ENCODE data around the gene DTX3.

DNA sequence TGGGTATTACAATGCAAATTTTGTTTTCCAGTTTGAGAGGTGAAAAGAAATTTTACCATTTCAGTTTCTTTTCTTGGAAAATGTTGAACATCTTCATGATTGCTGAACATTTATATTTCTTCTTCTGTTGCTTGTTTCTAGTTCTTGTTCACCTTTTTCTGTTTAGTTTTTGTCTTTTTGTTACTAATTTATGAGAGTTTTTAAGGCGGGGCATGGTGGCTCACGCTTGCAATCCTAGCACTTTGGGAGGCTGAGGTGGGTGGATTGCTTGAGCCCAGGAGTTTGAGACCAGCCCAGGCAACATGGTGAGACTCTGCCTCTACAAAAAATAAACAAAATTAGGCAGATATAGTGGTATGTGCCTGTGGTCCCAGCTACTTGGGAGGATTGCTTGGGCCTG, 44.1 kb upstream of the DTX3 start:
- TF ChIP-seq, protein P1, sequence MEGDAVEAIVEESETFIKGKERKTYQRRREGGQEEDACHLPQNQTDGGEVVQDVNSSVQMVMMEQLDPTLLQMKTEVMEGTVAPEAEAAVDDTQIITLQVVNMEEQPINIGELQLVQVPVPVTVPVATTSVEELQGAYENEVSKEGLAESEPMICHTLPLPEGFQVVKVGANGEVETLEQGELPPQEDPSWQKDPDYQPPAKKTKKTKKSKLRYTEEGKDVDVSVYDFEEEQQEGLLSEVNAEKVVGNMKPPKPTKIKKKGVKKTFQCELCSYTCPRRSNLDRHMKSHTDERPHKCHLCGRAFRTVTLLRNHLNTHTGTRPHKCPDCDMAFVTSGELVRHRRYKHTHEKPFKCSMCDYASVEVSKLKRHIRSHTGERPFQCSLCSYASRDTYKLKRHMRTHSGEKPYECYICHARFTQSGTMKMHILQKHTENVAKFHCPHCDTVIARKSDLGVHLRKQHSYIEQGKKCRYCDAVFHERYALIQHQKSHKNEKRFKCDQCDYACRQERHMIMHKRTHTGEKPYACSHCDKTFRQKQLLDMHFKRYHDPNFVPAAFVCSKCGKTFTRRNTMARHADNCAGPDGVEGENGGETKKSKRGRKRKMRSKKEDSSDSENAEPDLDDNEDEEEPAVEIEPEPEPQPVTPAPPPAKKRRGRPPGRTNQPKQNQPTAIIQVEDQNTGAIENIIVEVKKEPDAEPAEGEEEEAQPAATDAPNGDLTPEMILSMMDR (IDR thresholded peaks at IDR 0.05), result no peak
- TF ChIP-seq JUN (CRISPR knock-in tag; IDR thresholded peaks at IDR 0.05), result no peak
- no peak for TF ChIP-seq IRF2 (CRISPR knock-in tag; IDR thresholded peaks at IDR 0.05; ENCODE audit: borderline replicate concordance, low read depth)
- TF ChIP-seq, protein P2, sequence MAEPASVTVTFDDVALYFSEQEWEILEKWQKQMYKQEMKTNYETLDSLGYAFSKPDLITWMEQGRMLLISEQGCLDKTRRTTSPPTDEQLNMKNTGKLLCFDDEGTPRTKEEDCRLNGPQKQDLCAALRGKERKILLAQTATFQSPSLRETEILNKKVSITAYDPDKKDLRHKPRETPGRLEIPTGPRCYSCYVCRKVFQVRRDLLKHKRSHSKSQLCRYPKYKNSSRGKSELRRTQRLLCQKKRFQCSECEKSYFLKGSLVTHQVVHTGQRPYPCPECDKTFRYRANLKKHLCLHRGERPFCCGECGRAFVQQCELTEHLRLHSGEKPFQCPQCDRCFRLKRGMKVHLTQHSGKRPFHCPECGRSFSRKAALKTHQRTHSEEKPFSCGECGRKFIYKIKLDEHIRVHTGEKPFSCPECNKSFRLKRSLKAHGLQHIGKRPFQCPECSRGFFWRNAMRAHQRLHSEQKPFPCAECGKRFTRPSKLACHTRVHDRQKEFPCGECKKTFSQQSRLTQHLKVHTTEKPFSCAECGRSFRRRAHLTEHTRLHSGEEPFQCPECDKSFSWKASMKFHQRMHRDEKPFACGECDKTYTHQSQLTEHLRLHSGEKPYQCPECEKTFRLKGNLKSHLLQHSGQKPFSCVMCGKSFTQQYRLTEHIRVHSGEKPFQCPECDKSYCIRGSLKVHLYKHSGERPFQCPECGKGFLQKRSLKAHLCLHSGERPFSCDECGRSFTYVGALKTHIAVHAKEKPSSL (CRISPR knock-in tag; conservative IDR thresholded peaks at IDR 0.05), result no peak
- no peak for TF ChIP-seq ZNF232 (CRISPR knock-in tag; IDR thresholded peaks at IDR 0.05)
